ENCODE results near the gene HIF1A. TPM values are rescaled to one million over a fixed set of nuclear protein-coding genes. Genes with fewer than 3 reads are reported as not detected.
"Not testable (repeated sequence)": the region's sequence is repeated elsewhere in the genome, so short reads cannot be mapped to it uniquely, and the experiment has no call there.

HIF1A gene
- total and polyA plus RNA-seq, 4 donors, result 43.8 to 173 (median 106) TPM

DNA sequence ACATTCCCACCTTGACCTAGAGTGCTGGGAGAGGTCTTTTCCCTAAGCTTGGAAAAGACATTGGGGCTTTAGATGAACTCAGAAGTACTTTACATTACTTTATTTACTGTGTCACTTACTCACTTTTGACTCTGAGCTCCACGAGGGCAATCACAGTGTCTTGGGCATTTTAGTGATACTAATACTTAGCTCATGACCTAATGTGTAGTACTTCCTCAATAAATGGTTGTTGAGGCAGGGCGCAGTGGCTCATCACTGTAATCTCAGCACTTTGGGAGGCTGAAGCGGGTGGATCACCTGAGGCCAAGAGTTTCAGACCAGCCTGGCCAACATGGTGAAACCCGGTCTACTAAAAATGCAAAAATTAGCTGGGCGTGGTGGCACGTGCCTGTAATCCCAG is 47.1 kb downstream of the HIF1A start:
- DNase-seq, result no peak
- Histone ChIP-seq H3K36me3 (ENCODE audit: control insufficient read depth in 1 of 2, insufficient read depth in 2 of 2, low read length in 1 of 2) (peaks cover 0 to 2% of the 10 kb centered on the region in 2 donors), H3K4me3 (ENCODE audit: low read length in 2 of 2) (no peak overlapping the region), H3K27me3 (ENCODE audit: control insufficient read depth in 1 of 2, insufficient read depth in 2 of 2, low read length in 1 of 2) (no peaks in the 10 kb centered on the region), H3K27ac (ENCODE audit: low read depth in 1 of 2, low read length in 2 of 2) (no peak overlapping the region), H3K9me3 (ENCODE audit: control insufficient read depth, low read length) (no peaks in the 10 kb centered on the region), H3K4me1 (ENCODE audit: control insufficient read depth in 1 of 2, insufficient read depth in 2 of 2, low read length in 2 of 2) (peaks cover 0 to 1% of the 10 kb centered on the region in 2 donors)
- no peak for ATAC-seq (ENCODE audit: low FRiP score)
- intact Hi-C loops (cut with DNase I), result no loop called here
- 96 to 98% methylated on average over 6 of the region's 6 CpGs for WGBS, 2 donors

DNA sequence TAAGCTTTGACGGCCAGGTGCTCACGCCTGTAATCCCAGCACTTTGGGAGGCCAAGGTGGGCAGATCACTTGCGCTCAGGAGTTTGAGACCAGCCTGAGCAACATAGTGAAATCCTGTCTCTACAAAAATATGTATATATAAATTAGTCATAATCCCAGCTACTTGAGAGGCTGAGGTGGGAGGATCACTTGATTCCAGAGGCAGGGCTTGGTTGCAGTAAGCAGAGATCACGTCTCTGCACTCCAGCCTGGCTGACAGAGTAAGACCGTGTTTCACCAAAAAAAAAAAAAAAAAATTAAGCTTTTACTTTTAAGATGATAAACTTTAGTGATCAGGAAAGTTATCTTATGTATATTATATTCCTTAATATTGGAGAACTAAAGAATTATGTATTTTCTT is 48.9 kb downstream of the HIF1A start:
- Histone ChIP-seq H3K27me3 (ENCODE audit: control insufficient read depth in 1 of 2, insufficient read depth in 2 of 2, low read length in 1 of 2) (no peaks in the 10 kb centered on the region), H3K4me1 (ENCODE audit: control insufficient read depth in 1 of 2, insufficient read depth in 2 of 2, low read length in 2 of 2) (peaks cover 0 to 1% of the 10 kb centered on the region in 2 donors), H3K36me3 (ENCODE audit: control insufficient read depth in 1 of 2, insufficient read depth in 2 of 2, low read length in 1 of 2) (peaks cover 0 to 2% of the 10 kb centered on the region in 2 donors), H3K9me3 (ENCODE audit: control insufficient read depth, low read length) (no peaks in the 10 kb centered on the region), H3K27ac (ENCODE audit: low read depth in 1 of 2, low read length in 2 of 2) (no peak overlapping the region), H3K4me3 (ENCODE audit: low read length in 2 of 2) (no peak overlapping the region)
- intact Hi-C loops (cut with DNase I), result no loop called here
- no peak for DNase-seq
- 88 to 94% methylated on average over 5 of the region's 5 CpGs for WGBS, 2 donors
- no peak for ATAC-seq (ENCODE audit: low FRiP score)

- not testable (repeated sequence) for H3K4me1 ChIP-seq (ENCODE audit: control insufficient read depth in 1 of 2, insufficient read depth in 2 of 2, low read length in 2 of 2); DNase-seq; H3K9me3 ChIP-seq (ENCODE audit: control insufficient read depth, low read length); H3K4me3 ChIP-seq (ENCODE audit: low read length in 2 of 2); H3K36me3 ChIP-seq (ENCODE audit: control insufficient read depth in 1 of 2, insufficient read depth in 2 of 2, low read length in 1 of 2); ATAC-seq (ENCODE audit: low FRiP score); H3K27ac ChIP-seq (ENCODE audit: low read depth in 1 of 2, low read length in 2 of 2); H3K27me3 ChIP-seq (ENCODE audit: control insufficient read depth in 1 of 2, insufficient read depth in 2 of 2, low read length in 1 of 2)
- WGBS, 2 donors, result 93 to 94% methylated on average over 3 of the region's 3 CpGs
- intact Hi-C loops (cut with DNase I), result loop anchor here in 1 of 2 donors (5.0 kb wide), 2 partner anchors 49 to 274 kb away; partner anchors contain the start of gene HIF1A
Observed at GRCh38 chr14:61746346-61746745, 51.0 kb downstream of the HIF1A start.

GRCh38 chr14:61746881-61747280 is 51.6 kb downstream of the HIF1A start:
- Histone ChIP-seq H3K27me3 (ENCODE audit: control insufficient read depth in 1 of 2, insufficient read depth in 2 of 2, low read length in 1 of 2) (no peaks in the 10 kb centered on the region), H3K27ac (ENCODE audit: low read depth in 1 of 2, low read length in 2 of 2) (no peak overlapping the region), H3K4me1 (ENCODE audit: control insufficient read depth in 1 of 2, insufficient read depth in 2 of 2, low read length in 2 of 2) (peaks cover 0 to 1% of the 10 kb centered on the region in 2 donors), H3K9me3 (ENCODE audit: control insufficient read depth, low read length) (no peaks in the 10 kb centered on the region), H3K36me3 (ENCODE audit: control insufficient read depth in 1 of 2, insufficient read depth in 2 of 2, low read length in 1 of 2) (no peaks in the 10 kb centered on the region), H3K4me3 (ENCODE audit: low read length in 2 of 2) (no peak overlapping the region)
- ATAC-seq (ENCODE audit: low FRiP score) (no peak), DNase-seq (no peak)
- intact Hi-C loops (cut with DNase I), result loop anchor here in 1 of 2 donors (5.0 kb wide), 2 partner anchors 50 to 275 kb away; partner anchors contain the start of gene HIF1A

- WGBS, 2 donors, result 26 to 40% methylated on average over 3 of the region's 3 CpGs
- Histone ChIP-seq H3K4me3 (ENCODE audit: low read length in 2 of 2) (no peak overlapping the region), H3K9me3 (ENCODE audit: control insufficient read depth, low read length) (no peaks in the 10 kb centered on the region), H3K36me3 (ENCODE audit: control insufficient read depth in 1 of 2, insufficient read depth in 2 of 2, low read length in 1 of 2) (no peaks in the 10 kb centered on the region), H3K27ac (ENCODE audit: low read depth in 1 of 2, low read length in 2 of 2) (no peak overlapping the region), H3K4me1 (ENCODE audit: control insufficient read depth in 1 of 2, insufficient read depth in 2 of 2, low read length in 2 of 2) (peaks cover 0 to 1% of the 10 kb centered on the region in 2 donors), H3K27me3 (ENCODE audit: control insufficient read depth in 1 of 2, insufficient read depth in 2 of 2, low read length in 1 of 2) (no peaks in the 10 kb centered on the region)
- ATAC-seq (ENCODE audit: low FRiP score), result no peak
- DNase-seq, result no peak
- intact Hi-C loops (cut with DNase I), result loop anchor here in 1 of 2 donors (5.0 kb wide), 2 partner anchors 50 to 275 kb away; partner anchors contain the start of gene HIF1A
Observed at GRCh38 chr14:61747342-61747741, 52.0 kb downstream of the HIF1A start.

DNA sequence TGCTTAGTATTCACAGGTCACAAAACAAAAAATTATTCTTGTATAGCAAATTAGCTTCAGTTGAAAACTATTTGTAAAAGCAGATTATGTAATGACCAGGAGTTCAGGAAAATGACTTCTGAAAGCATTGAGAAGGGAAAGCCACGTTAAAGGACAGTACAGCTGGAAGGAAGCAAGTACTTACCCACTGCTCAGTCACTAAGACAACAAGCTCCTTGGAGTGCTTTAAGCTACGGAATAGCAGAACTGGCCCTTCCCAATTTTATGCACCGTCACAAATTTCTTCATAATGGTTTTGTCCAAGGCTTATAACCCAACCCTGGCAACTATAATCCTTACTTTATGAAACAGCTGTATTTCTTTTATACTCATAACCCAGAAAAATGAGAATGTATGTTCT is 54.0 kb downstream of the HIF1A start:
- 54 to 58% methylated on average over 3 of the region's 3 CpGs for WGBS, 2 donors
- H3K36me3 ChIP-seq (ENCODE audit: control insufficient read depth in 1 of 2, insufficient read depth in 2 of 2, low read length in 1 of 2), result no peaks in the 10 kb centered on the region
- H3K4me3 ChIP-seq (ENCODE audit: low read length in 2 of 2), result no peak overlapping the region
- no peak for ATAC-seq (ENCODE audit: low FRiP score)
- H3K27ac ChIP-seq (ENCODE audit: low read depth in 1 of 2, low read length in 2 of 2), result no peak overlapping the region
- no peaks in the 10 kb centered on the region for H3K27me3 ChIP-seq (ENCODE audit: control insufficient read depth in 1 of 2, insufficient read depth in 2 of 2, low read length in 1 of 2)
- H3K4me1 ChIP-seq (ENCODE audit: control insufficient read depth in 1 of 2, insufficient read depth in 2 of 2, low read length in 2 of 2), result peaks cover 0 to 1% of the 10 kb centered on the region in 2 donors
- intact Hi-C loops (cut with DNase I), result loop anchor here in 1 of 2 donors (5.0 kb wide), 2 partner anchors 52 to 277 kb away; partner anchors contain the start of gene HIF1A
- DNase-seq, result no peak
- no peaks in the 10 kb centered on the region for H3K9me3 ChIP-seq (ENCODE audit: control insufficient read depth, low read length)

DNA sequence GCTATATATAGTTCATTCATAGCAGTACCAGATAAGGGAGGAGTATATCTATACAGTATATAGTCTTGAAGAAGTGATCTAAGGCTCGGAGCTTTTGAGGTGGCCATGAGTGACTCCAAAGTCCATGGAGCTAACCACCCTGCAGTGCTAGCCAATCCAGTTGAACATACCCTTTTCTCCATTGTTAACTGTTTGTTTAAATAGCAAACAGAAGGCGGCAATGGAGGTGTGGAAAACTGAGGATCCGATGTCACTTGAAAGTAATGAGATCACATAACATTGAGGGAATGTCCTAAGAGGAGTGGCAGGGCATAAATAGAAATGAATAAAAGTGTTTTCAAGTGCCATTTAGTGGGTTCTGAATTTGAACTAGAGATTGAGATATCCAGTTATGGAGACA is 54.6 kb downstream of the HIF1A start:
- H3K27me3 ChIP-seq (ENCODE audit: control insufficient read depth in 1 of 2, insufficient read depth in 2 of 2, low read length in 1 of 2), result no peaks in the 10 kb centered on the region
- DNase-seq, result no peak
- peak overlapping the region in 1 of 2 donors; percentile 26 for H3K4me3 ChIP-seq (ENCODE audit: low read length in 2 of 2)
- H3K9me3 ChIP-seq (ENCODE audit: control insufficient read depth, low read length), result no peaks in the 10 kb centered on the region
- no peak overlapping the region for H3K27ac ChIP-seq (ENCODE audit: low read depth in 1 of 2, low read length in 2 of 2)
- peaks cover 0 to 1% of the 10 kb centered on the region in 2 donors for H3K4me1 ChIP-seq (ENCODE audit: control insufficient read depth in 1 of 2, insufficient read depth in 2 of 2, low read length in 2 of 2)
- 63 to 79% methylated on average over 3 of the region's 3 CpGs for WGBS, 2 donors
- no peaks in the 10 kb centered on the region for H3K36me3 ChIP-seq (ENCODE audit: control insufficient read depth in 1 of 2, insufficient read depth in 2 of 2, low read length in 1 of 2)
- no peak for ATAC-seq (ENCODE audit: low FRiP score)
- intact Hi-C loops (cut with DNase I), result loop anchor here in 1 of 2 donors (5.0 kb wide), 2 partner anchors 53 to 278 kb away; partner anchors contain the start of gene HIF1A

DNA sequence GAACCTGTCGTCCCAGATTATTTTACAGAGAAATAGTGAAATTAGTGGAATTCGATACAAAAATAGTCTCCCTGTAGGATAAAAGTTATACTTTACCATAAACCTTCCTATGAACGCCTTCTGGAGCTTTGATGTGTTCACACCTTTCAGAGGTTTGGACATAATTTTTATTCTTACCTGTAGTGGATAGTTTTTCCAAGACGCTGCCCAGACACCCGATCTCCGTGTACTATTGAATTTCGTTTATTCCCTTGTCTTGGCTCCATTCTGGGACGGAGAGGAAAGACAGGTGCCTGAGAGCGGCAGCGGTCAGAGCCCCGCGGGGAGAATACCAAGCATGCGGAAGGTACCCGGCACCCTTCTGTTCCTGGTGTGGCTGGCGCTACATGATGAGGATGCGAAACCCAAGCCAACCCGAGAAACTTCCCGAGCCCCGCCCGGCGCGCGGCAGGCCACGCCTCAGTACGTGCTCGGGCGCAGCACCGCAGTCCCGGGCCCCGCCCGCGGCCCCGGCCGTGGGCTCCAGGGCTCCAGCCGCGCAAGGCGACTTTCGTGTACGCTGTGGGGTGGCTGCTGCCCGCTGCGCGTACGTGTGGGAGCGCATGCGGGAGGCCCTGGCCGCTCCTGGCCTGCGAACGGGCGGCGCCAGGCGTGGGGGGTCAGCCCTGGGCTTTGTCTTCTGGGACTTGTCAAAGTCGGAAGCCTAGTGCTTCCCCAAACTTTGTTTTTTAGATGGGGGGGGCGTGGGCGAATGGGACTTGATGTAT is 55.6 kb downstream of the HIF1A start:
- Histone ChIP-seq H3K27me3 (ENCODE audit: control insufficient read depth in 1 of 2, insufficient read depth in 2 of 2, low read length in 1 of 2) (no peaks in the 10 kb centered on the region), H3K9me3 (ENCODE audit: control insufficient read depth, low read length) (no peaks in the 10 kb centered on the region), H3K4me1 (ENCODE audit: control insufficient read depth in 1 of 2, insufficient read depth in 2 of 2, low read length in 2 of 2) (peaks cover 0 to 1% of the 10 kb centered on the region in 2 donors), H3K4me3 (ENCODE audit: low read length in 2 of 2) (peak overlapping the region; percentile 77 to 80), H3K27ac (ENCODE audit: low read depth in 1 of 2, low read length in 2 of 2) (peak overlapping the region in 1 of 2 donors; percentile 94), H3K36me3 (ENCODE audit: control insufficient read depth in 1 of 2, insufficient read depth in 2 of 2, low read length in 1 of 2) (no peaks in the 10 kb centered on the region)
- DNase-seq, result peak; percentile 94
- WGBS, 2 donors, result 1 to 2% methylated on average over 51 to 54 of the region's 54 CpGs
- intact Hi-C loops (cut with DNase I), result no loop called here
- ATAC-seq (ENCODE audit: low FRiP score), result peak; percentile 96
